ENCODE results near the gene SORCS1.

SORCS1 gene

DNA sequence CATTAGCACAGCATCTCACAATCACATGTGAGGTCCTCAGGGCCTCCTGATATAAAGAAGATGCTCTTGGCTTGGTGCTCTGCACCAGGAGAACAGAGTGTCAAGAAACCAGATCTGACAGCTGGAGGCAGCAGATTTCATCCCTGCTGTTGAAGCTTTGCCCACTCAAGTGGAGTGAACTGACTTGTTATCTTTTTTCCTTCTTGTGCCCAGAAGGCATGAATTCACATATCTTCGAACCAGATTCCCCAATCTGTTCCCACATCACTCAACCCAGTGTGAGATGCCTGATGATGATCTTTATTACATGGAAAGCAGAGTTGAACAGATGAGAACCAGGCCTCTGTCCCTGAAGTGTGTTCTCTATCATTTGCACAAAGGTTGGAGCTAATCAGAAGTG is 521.0 kb downstream of the SORCS1 start:
- Histone ChIP-seq H3K36me3 (ENCODE audit: control insufficient read depth, low read length) (no peaks in the 10 kb centered on the region), H3K9me2 (replicated peaks; ENCODE audit: control insufficient read depth, low read length) (no peaks in the 10 kb centered on the region), H3K9me3 (ENCODE audit: control insufficient read depth, insufficient read depth, low read length) (no peaks in the 10 kb centered on the region), H3K4me1 (ENCODE audit: control insufficient read depth, low read length) (no peaks in the 10 kb centered on the region), H3K4me2 (ENCODE audit: low read length) (no peak overlapping the region), H4K20me1 (ENCODE audit: control insufficient read depth, insufficient read depth, low read depth, low read length) (no peaks in the 10 kb centered on the region), H3K79me2 (ENCODE audit: control insufficient read depth, low read length) (no peaks in the 10 kb centered on the region), H3F3A (ENCODE audit: control insufficient read depth, insufficient read depth) (no peaks in the 10 kb centered on the region), H3K27ac (ENCODE audit: low read depth, low read length) (no peak overlapping the region), H3K4me3 (ENCODE audit: low read length) (no peak overlapping the region), H3K27me3 (ENCODE audit: control insufficient read depth, low read length) (no peaks in the 10 kb centered on the region)
- TF ChIP-seq, protein P1, sequence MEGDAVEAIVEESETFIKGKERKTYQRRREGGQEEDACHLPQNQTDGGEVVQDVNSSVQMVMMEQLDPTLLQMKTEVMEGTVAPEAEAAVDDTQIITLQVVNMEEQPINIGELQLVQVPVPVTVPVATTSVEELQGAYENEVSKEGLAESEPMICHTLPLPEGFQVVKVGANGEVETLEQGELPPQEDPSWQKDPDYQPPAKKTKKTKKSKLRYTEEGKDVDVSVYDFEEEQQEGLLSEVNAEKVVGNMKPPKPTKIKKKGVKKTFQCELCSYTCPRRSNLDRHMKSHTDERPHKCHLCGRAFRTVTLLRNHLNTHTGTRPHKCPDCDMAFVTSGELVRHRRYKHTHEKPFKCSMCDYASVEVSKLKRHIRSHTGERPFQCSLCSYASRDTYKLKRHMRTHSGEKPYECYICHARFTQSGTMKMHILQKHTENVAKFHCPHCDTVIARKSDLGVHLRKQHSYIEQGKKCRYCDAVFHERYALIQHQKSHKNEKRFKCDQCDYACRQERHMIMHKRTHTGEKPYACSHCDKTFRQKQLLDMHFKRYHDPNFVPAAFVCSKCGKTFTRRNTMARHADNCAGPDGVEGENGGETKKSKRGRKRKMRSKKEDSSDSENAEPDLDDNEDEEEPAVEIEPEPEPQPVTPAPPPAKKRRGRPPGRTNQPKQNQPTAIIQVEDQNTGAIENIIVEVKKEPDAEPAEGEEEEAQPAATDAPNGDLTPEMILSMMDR (IDR thresholded peaks at IDR 0.05; ENCODE audit: low read depth, low read length, poor library complexity, severe bottlenecking), result no peak
- no peak for TF ChIP-seq EZH2phosphoT487 (IDR thresholded peaks at IDR 0.05; ENCODE audit: borderline replicate concordance, low read length)

- Histone ChIP-seq H3K9me3 (ENCODE audit: control insufficient read depth, insufficient read depth, low read length) (no peaks in the 10 kb centered on the region), H3K27me3 (ENCODE audit: control insufficient read depth, low read length) (no peaks in the 10 kb centered on the region), H4K20me1 (ENCODE audit: control insufficient read depth, insufficient read depth, low read depth, low read length) (no peaks in the 10 kb centered on the region), H3F3A (ENCODE audit: control insufficient read depth, insufficient read depth) (no peaks in the 10 kb centered on the region), H3K27ac (ENCODE audit: low read depth, low read length) (no peak overlapping the region), H3K4me1 (ENCODE audit: control insufficient read depth, low read length) (no peaks in the 10 kb centered on the region), H3K9me2 (replicated peaks; ENCODE audit: control insufficient read depth, low read length) (no peaks in the 10 kb centered on the region), H3K4me2 (ENCODE audit: low read length) (no peak overlapping the region), H3K36me3 (ENCODE audit: control insufficient read depth, low read length) (no peaks in the 10 kb centered on the region), H3K79me2 (ENCODE audit: control insufficient read depth, low read length) (no peaks in the 10 kb centered on the region), H3K4me3 (ENCODE audit: low read length) (no peak overlapping the region)
- TF ChIP-seq, protein P1 (IDR thresholded peaks at IDR 0.05; ENCODE audit: low read depth, low read length, poor library complexity, severe bottlenecking), result no peak
- no peak for TF ChIP-seq EZH2phosphoT487 (IDR thresholded peaks at IDR 0.05; ENCODE audit: borderline replicate concordance, low read length)
These were observed 526.6 kb downstream of the SORCS1 start for GRCh38 chr10:106637873-106638272.

GRCh38 chr10:106636766-106637491 is 527.6 kb downstream of the SORCS1 start:
- H4K20me1 ChIP-seq (ENCODE audit: control insufficient read depth, insufficient read depth, low read depth, low read length), result no peaks in the 10 kb centered on the region
- no peak for TF ChIP-seq EZH2phosphoT487 (IDR thresholded peaks at IDR 0.05; ENCODE audit: borderline replicate concordance, low read length)
- TF ChIP-seq, protein P1 (IDR thresholded peaks at IDR 0.05; ENCODE audit: low read depth, low read length, poor library complexity, severe bottlenecking), result no peak
- no peaks in the 10 kb centered on the region for H3K9me2 ChIP-seq (replicated peaks; ENCODE audit: control insufficient read depth, low read length)
- no peak overlapping the region for H3K4me2 ChIP-seq (ENCODE audit: low read length)
- no peak overlapping the region for H3K4me3 ChIP-seq (ENCODE audit: low read length)
- no peaks in the 10 kb centered on the region for H3F3A ChIP-seq (ENCODE audit: control insufficient read depth, insufficient read depth)
- no peaks in the 10 kb centered on the region for H3K4me1 ChIP-seq (ENCODE audit: control insufficient read depth, low read length)
- no peaks in the 10 kb centered on the region for H3K27me3 ChIP-seq (ENCODE audit: control insufficient read depth, low read length)
- H3K36me3 ChIP-seq (ENCODE audit: control insufficient read depth, low read length), result no peaks in the 10 kb centered on the region
- no peak overlapping the region for H3K27ac ChIP-seq (ENCODE audit: low read depth, low read length)
- H3K9me3 ChIP-seq (ENCODE audit: control insufficient read depth, insufficient read depth, low read length), result no peaks in the 10 kb centered on the region
- H3K79me2 ChIP-seq (ENCODE audit: control insufficient read depth, low read length), result no peaks in the 10 kb centered on the region
